ENCODE results near the gene PGD.

The PGD gene

GRCh38 chr1:10437052-10437451 is 38.2 kb downstream of the PGD start:
- DNase-seq, result no peak
- Histone ChIP-seq H3K4me1 (no peaks in the 10 kb centered on the region), H3K36me3 (no peaks in the 10 kb centered on the region), H3K4me3 (ENCODE audit: low read depth, low read length) (no peak overlapping the region), H3K27me3 (no peaks in the 10 kb centered on the region), H3K9me3 (no peaks in the 10 kb centered on the region)
- no peak for TF ChIP-seq CTCF (IDR thresholded peaks at IDR 0.05; ENCODE audit: low read depth, low read length)

- Histone ChIP-seq H3K4me3 (ENCODE audit: low read depth, low read length) (no peak overlapping the region), H3K9me3 (no peaks in the 10 kb centered on the region), H3K4me1 (no peaks in the 10 kb centered on the region), H3K27me3 (no peaks in the 10 kb centered on the region), H3K36me3 (no peaks in the 10 kb centered on the region)
- TF ChIP-seq CTCF (IDR thresholded peaks at IDR 0.05; ENCODE audit: low read depth, low read length), result no peak
- no peak for DNase-seq
Measured at GRCh38 chr1:10438677-10439163, 39.9 kb downstream of the PGD start.

- Histone ChIP-seq H3K27me3 (no peaks in the 10 kb centered on the region), H3K4me1 (no peaks in the 10 kb centered on the region), H3K36me3 (no peaks in the 10 kb centered on the region), H3K9me3 (no peaks in the 10 kb centered on the region), H3K4me3 (ENCODE audit: low read depth, low read length) (no peak overlapping the region)
- TF ChIP-seq CTCF (IDR thresholded peaks at IDR 0.05; ENCODE audit: low read depth, low read length), result no peak
- no peak for DNase-seq
Measured at GRCh38 chr1:10440305-10440704, 41.4 kb downstream of the PGD start.

- Histone ChIP-seq H3K4me3 (ENCODE audit: low read depth, low read length) (no peak overlapping the region), H3K9me3 (no peaks in the 10 kb centered on the region), H3K27me3 (no peaks in the 10 kb centered on the region), H3K4me1 (no peaks in the 10 kb centered on the region), H3K36me3 (no peaks in the 10 kb centered on the region)
- no peak for DNase-seq
- TF ChIP-seq CTCF (IDR thresholded peaks at IDR 0.05; ENCODE audit: low read depth, low read length), result no peak
Measured at GRCh38 chr1:10440794-10441193, 41.9 kb downstream of the PGD start.

- no peaks in the 10 kb centered on the region for H3K36me3 ChIP-seq
- H3K4me1 ChIP-seq, result no peaks in the 10 kb centered on the region
- TF ChIP-seq CTCF (IDR thresholded peaks at IDR 0.05; ENCODE audit: low read depth, low read length), result no peak
- H3K9me3 ChIP-seq, result no peaks in the 10 kb centered on the region
- H3K4me3 ChIP-seq (ENCODE audit: low read depth, low read length), result no peak overlapping the region
- DNase-seq, result no peak
- no peaks in the 10 kb centered on the region for H3K27me3 ChIP-seq
Measured at GRCh38 chr1:10444248-10444647, 45.4 kb downstream of the PGD start.

- Histone ChIP-seq H3K36me3 (no peaks in the 10 kb centered on the region), H3K4me1 (no peaks in the 10 kb centered on the region), H3K4me3 (ENCODE audit: low read depth, low read length) (no peak overlapping the region), H3K27me3 (no peaks in the 10 kb centered on the region), H3K9me3 (no peaks in the 10 kb centered on the region)
- no peak for DNase-seq
- TF ChIP-seq CTCF (IDR thresholded peaks at IDR 0.05; ENCODE audit: low read depth, low read length), result no peak
Measured at GRCh38 chr1:10444795-10445397, 46.0 kb downstream of the PGD start.
